SIG-M5 treated with dmso at 0.1 percent for 504 hours (cell line): ENCODE results near the gene FLYWCH2.
"Not testable (repeated sequence)": the region's sequence is repeated elsewhere in the genome, so short reads cannot be mapped to it uniquely, and the experiment has no call there.

Source experiments
- DNase-seq: peaks from one replicate; lab custom pipeline; 2025; ENCODE audit not compliant: unreplicated experiment; lab: John Stamatoyannopoulos, UW

Gene FLYWCH2

DNA sequence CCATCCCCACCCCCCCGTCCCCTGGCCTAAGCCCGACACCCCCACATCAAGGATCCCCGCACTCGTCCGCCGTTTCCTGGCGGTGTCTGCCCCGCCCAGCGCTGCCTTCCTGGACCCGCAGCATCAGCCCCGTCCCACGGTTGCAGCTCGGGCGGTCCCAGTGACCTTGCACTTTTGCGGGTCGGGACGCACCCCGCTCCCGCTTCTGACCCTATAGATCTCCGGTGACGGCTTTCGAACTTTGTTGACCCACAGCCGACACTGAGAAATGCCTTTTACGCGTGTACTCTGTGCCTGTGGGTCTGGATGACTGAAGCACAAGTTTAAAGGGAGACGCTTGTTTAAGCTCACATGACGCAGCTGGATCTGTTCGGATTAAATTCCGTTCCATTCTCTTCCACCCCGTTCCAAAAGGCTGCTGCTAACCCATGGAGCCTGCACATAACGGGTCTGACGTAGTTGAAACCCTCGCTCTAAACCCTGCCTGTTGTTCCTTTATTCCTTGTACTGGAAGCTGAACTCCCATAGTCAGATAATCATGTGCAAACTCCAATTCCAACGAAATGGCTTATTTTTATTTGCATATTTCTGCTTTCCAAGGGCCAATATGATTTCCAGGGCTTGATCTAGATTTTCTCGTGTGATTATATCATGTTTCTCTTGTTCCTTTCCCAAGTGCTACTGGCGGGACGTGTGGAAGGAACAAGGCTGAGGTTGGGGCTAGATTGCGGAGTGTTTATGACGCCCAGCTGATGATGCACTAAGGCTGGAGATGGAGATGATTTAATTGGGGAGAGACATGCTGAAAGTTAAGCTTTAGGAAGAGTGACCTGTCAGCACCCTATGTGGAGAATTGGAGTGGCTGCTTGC, 29.6 kb downstream of the FLYWCH2 start:
- no peak for DNase-seq

DNA sequence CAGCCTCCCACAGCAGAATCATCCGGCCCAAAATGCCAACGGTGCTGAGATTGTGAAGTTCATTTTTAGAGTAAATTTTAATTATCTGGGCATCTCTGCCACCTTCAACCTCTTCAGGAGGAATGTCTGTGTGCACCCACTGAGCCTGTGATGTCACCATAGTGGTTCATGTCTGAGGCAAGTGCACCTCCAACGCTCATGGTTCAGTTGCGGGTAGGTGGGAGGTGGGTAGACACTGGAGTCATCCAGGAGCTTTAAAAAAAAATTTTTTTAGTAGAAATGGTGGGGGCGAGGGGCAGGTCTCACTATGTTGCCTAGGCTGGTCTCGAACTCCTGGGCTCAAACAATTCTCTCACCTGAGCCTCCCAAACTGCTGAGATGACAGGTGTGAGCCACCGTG, 30.6 kb downstream of the FLYWCH2 start:
- no peak for DNase-seq

DNA sequence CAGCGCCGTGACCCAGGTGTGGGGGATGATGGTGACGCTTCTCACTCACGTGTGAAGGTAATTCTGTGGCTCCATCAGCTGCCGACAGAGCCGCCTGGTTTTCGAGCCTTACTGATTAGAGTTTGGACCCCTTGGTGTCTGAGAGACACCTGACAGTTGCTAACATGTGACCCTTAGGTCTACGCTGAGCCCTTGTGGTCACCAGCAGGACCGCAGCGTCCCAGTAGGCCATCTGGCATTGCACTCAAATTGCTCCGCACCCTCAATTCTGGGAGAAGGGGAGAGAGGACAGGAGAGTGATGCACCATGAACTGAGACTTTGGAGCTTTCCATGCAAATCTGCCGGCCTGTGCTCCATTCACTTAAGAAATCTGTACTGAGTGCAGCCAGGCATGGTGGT, 31.2 kb downstream of the FLYWCH2 start:
- DNase-seq, result no peak

- DNase-seq, result no peak
Observed at GRCh38 chr16:2915196-2915929, 32.3 kb downstream of the FLYWCH2 start.

DNA sequence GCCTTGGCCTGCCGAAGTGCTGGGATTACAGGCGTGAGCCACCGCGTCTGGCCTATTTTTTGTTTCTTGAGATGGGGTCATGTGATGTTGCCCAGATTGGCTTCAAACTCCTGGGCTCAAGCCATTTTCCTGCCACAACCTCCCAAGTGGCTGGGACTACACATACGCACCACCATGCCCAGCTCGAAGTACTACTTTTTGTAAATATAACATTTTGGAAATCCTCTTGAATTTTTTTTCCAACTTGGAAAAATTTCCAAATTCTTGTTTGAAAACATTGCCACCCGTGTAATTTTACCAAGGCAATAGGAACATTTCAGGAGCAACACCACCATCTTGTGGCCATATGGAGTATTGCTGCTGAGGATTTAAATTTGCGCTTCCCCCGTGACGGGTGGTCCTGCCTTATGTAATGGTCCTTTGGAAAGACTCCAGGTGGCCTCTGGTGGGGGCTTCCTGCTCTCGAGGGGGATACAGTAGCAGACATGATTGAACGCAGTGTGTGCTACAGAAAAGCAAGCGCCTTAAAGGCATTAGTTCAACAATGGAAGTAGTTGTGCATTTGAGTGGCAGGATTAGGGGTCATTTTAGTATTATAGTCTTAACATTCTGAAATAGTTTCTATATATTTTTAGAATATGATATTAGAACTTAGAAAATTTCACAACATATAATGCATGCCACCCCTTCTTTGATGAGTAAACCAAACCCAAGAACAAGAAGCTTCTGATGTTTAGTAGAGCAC, 36.7 kb downstream of the FLYWCH2 start:
- DNase-seq, result peak; percentile 49

DNA sequence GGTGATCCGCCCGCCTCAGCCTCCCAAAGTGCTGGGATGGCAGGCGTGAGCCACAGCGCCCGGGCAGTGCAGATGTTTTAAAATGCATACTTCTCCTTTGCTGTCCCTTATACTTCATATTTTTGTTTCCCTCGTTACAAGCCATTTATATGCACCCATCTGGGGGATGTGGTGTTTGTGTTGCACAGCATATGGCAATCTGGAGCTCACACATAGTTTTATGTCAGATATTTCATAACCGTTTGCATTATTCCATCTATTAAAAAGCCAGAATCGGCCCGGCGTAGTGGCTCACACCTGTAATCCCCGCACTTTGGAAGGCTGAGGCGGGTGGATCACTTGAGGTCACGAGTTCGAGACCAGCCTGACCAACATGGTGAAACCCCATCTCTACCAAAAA, 40.5 kb downstream of the FLYWCH2 start:
- no peak for DNase-seq

DNA sequence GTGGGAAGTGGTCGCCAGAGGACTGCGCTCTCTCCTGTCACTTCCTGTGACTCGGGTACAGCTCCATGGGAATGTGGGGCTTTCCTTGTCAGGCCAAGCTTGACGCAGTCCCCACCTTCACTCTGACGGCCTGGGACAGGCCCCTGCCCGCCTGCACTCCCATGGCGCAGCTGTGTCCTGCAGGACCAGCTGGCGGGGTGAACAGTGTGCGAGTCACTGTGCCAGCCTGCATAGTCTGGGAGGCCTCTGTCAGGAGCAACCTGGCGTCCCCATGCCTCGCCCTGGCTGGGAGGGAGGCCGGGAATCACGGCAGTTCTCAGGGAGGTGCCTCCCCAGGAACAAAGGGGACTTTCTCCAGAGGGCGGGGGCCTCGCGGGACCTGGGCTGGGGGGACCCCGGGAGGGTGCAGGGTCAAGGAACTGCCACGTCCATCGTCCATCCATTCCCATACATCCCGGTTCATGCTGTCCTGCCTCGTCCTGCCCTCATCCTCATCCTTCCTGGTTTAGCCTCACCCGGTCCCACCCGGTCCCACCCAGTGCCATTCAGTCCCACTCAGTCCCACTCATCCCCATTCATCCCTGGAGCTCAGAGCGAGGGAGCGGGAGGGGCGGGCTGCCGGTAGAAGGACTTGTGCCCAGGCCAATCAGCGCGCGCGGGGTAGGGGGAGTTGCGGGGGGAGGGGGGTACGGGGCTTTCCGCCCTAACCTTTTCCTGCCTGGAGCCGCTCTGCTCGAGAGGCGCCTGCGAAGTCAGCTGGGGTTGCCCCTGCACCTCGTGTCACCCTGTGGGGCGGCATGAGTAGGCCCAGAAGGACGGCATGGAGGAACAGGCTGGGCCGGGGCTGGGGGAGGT, 42.1 kb downstream of the FLYWCH2 start:
- no peak for DNase-seq

DNA sequence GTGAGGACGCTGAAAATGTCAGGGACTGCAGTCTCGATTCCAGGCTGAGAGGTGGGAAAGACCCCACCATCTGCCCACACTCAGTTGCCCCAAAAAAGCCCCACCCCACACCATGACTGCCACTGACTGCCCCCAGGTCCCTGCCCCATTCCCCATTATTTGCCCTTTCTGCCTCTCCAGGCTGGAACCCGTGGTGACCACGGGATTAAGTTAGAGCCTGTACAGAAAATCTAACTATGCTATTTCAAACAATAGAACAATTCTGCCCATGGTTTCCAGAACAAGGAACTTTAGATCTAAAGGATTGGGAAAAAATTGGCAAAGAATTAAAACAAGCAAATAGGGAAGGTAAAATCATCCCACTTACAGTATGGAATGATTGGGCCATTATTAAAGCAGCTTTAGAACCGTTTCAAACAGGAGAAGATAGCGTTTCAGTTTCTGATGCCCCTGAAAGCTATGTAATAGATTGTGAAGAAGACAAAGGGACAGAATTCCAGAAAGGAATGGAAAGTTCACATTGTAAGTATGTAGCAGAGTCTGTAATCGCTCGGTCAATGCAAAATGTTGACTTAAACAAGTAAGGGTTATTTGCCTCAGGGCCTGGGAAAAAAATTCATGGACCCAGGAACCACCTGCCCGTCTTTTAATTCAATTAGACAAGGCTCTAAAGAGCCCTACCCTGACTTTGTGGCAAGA, 43.1 kb downstream of the FLYWCH2 start:
- DNase-seq, result no peak

DNA sequence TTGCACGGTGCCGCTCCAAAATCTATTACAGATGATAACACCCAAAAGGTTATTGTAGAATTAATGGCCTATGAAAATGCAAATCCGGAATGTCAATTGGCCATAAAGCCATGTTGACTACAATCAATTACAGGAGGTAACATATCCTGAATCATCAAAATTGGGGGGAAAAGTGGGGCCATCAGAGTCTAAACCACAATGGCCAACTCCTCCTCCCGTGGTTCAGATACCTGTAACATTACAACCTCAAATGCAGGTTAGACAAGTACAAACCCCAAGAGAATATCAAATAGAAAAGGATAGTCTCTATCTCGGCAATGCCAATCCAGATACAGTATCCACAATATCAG, 43.6 kb downstream of the FLYWCH2 start:
- DNase-seq, result no peak

DNA sequence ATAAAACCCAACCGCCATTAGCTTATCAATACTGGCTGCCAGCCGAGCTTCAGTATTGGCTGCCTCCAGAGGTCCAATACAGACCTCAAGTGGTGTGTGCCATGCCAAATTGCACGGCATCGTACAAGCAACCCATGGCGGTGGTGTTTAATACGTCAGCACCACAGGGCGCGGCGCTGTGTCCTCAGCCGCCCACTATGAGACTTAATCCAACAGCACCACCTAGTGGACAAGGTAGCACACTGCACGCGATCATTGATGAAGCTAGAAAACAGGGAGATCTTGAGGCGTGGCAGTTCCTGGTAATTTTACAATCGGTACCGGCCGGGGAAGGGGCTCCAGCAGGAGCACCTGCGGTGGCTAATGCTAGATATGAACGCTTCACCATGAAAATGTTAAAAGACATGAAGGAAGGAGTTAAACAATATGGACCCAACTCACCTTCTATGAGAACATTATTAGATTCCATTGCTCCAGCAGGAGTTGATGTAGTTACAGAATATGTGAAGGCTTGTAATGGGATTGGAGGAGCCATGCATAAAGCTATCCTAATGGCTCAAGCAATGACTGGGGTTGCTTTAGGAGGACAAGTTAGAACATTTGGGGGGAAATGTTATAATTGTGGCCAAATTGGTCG, 44.1 kb downstream of the FLYWCH2 start:
- DNase-seq, result peak; percentile 77

- not testable (repeated sequence) for DNase-seq
Observed at GRCh38 chr16:2928151-2928550, 45.1 kb downstream of the FLYWCH2 start.

- DNase-seq, result no peak
Observed at GRCh38 chr16:2928796-2929195, 45.8 kb downstream of the FLYWCH2 start.

GRCh38 chr16:2929693-2930092, 46.7 kb downstream of the FLYWCH2 start:
- DNase-seq, result no peak

GRCh38 chr16:2930236-2930635, 47.2 kb downstream of the FLYWCH2 start:
- no peak for DNase-seq

DNA sequence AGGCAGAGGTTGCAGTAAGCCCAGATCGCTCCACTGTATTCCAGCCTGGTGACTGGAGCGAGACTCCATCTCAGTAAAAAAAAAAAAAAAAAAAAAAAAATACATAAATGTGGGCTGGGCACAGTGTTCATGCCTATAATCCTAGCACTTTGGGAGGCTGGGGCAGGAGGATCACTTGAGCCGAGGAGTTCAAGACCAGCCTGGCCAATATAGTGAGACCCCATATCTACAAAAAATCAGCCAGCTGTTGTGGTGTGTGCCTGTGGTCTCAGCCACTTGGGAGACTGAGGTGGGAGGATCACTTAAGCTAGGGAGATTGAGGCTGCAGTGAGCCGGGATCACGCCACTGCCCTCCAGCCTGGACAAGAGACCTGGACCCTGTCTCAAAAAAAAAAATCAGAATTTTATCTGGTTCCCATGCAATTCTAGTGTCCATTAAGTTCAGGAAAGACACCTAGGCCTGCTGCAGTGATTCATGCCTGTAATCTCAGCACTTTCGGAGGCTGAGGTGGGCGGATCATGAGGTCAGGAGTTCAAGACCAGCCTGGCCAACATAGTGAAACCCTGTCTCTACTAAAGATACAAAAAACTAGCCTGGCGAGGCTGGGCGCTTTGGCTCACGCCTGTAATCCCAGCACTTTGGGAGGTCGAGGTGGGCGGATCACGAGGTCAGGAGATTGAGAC, 48.4 kb downstream of the FLYWCH2 start:
- DNase-seq, result not testable (repeated sequence)

DNA sequence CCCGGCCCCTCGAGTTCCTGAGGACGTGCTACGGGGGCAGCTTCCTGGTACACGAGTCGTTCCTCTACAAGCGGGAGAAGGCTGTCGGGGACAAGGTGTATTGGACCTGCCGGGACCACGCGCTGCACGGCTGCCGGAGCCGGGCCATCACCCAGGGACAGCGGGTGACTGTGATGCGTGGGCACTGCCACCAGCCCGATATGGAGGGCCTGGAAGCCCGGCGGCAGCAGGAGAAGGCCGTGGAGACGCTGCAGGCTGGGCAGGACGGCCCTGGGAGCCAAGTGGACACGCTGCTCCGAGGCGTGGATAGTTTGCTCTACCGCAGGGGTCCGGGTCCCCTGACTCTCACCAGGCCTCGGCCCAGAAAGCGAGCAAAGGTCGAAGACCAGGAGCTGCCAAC, 50.1 kb downstream of the FLYWCH2 start:
- no peak for DNase-seq

- DNase-seq, result no peak
Observed at GRCh38 chr16:2933701-2934100, 50.7 kb downstream of the FLYWCH2 start.

DNA sequence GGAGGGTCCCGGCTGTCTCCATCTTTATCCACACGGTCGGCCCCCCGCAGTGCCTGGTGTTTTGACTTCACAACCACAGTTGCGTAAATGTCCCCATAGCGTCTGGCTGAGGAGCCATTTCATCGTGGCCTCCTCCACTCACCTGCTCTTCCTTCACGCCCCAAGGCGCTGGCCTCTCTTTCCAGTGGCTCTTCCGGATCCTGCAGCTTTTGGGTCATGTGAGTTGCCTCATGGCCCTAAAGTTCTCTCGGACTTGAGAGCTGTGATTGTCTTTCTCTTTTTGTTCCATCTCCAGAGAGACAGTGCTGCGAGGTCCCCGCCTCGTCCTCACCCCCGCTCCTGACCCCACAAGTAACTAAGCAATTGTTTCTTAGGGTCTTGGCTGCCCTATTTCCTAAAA, 51.4 kb downstream of the FLYWCH2 start:
- DNase-seq, result no peak

- no peak for DNase-seq
Observed at GRCh38 chr16:2936436-2937011, 53.5 kb downstream of the FLYWCH2 start.
